ENCODE measurements around the gene WDR27. TPM values are rescaled to one million over a fixed set of nuclear protein-coding genes. Genes with fewer than 3 reads are reported as not detected.
A peak's percentile ranks its signal among the peaks of the same experiment; 100 is the strongest.

WDR27 gene
- total and polyA plus RNA-seq, 11 donors = 2.2 to 12.3 (median 5.7) TPM

DNA sequence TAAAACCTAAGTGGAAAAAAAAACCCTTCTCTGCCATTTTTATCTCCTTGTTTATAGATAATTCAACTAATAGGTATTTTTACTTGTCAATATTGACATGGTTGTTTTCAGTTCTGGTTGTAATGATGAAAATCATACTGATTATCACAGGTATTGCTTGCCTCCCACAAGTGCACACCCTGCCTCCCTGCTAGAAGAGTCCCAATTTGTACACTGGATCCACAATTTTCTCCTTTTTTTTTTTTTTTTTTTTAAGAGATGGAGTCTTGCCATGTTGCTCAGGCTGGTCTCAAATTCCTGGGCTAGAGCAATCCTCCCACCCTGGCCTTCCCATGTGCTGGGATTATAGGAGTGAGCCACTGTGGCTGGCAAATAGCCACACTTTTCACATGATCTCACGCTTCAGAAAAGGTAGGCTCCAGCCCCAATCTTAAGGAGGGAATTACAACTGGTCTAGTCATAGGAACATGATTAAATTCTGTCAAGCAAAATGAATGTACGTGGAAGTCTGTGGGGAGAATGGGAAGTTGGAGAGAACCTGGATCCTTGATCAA lies 37.2 kb upstream of the WDR27 start:
- no peak overlapping the region for H3K4me3 ChIP-seq
- ATAC-seq (no peak), DNase-seq (no peak)
- H3K36me3 ChIP-seq = no peaks in the 10 kb centered on the region
- no peaks in the 10 kb centered on the region for H3K9me3 ChIP-seq
- no peaks in the 10 kb centered on the region for H3K27me3 ChIP-seq
- TF ChIP-seq POLR2A (IDR thresholded peaks at IDR 0.05) = no peak
- TF ChIP-seq, protein P1, sequence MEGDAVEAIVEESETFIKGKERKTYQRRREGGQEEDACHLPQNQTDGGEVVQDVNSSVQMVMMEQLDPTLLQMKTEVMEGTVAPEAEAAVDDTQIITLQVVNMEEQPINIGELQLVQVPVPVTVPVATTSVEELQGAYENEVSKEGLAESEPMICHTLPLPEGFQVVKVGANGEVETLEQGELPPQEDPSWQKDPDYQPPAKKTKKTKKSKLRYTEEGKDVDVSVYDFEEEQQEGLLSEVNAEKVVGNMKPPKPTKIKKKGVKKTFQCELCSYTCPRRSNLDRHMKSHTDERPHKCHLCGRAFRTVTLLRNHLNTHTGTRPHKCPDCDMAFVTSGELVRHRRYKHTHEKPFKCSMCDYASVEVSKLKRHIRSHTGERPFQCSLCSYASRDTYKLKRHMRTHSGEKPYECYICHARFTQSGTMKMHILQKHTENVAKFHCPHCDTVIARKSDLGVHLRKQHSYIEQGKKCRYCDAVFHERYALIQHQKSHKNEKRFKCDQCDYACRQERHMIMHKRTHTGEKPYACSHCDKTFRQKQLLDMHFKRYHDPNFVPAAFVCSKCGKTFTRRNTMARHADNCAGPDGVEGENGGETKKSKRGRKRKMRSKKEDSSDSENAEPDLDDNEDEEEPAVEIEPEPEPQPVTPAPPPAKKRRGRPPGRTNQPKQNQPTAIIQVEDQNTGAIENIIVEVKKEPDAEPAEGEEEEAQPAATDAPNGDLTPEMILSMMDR (IDR thresholded peaks at IDR 0.05) = no peak
- WGBS, 4 donors = 81 to 92% (median 87%) methylated on average over 2 of the region's 2 CpGs
- no peak overlapping the region for H3K27ac ChIP-seq
- peaks cover 0 to 8% (median 0%) of the 10 kb centered on the region in 12 donors for H3K4me1 ChIP-seq
- intact Hi-C loops (cut with DNase I) = no loop called here

DNA sequence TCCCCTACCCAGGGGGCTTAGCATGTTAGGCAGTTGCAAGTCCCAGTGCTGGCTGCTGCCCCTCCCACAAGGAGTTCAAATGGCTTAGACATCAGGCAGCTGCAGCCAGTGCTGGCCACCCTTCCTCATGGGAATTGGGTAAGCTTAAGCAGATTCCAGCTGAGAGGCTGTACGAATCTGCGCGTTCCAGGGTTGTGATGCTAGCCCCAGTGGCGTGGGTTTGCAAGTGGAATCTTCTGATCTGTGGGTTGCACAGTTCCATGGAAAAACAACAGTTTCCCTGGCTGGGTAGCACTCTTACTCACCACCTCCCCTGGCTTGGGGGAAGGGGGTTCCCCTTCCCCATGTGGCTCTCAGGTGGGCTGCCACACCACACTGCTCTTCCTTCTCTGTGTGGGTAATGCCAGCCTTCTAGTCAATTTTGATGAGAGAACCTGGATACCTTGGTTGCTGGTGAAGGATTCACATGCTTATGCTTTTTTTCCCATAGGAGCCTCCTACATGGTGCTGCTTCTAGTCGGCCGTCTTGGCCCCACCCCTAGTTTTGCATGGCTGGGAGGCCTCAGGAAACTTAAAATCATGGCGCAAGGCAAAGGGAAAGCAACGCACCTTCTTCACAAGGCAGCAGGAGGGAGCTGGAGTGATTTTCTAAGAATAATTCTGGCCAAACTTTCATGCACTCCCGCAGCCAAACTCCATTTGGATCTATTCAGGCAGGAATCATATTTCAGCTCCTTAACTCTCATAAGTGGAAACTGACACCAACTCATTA lies 36.6 kb upstream of the WDR27 start:
- ATAC-seq (peak in 2 of 4 donors; percentile 29 to 46), DNase-seq (peak in 2 of 5 donors; percentile 28 to 50)
- Histone ChIP-seq H3K27ac (no peak overlapping the region), H3K4me1 (peaks cover 0 to 8% (median 0%) of the 10 kb centered on the region in 12 donors), H3K4me3 (no peak overlapping the region), H3K9me3 (no peaks in the 10 kb centered on the region), H3K36me3 (no peaks in the 10 kb centered on the region), H3K27me3 (no peaks in the 10 kb centered on the region)
- 38 to 63% (median 55%) methylated on average over 5 to 9 of the region's 9 CpGs for WGBS, 4 donors
- intact Hi-C loops (cut with DNase I) = no loop called here
- no peak for TF ChIP-seq POLR2A (IDR thresholded peaks at IDR 0.05)
- TF ChIP-seq, protein P1 (IDR thresholded peaks at IDR 0.05) = no peak

GRCh38 chr6:169729961-169730360 lies 28.1 kb upstream of the WDR27 start:
- Histone ChIP-seq H3K27me3 (no peaks in the 10 kb centered on the region), H3K4me1 (peaks cover 0 to 7% (median 3%) of the 10 kb centered on the region in 12 donors), H3K4me3 (no peak overlapping the region), H3K27ac (no peak overlapping the region), H3K9me3 (no peaks in the 10 kb centered on the region), H3K36me3 (no peaks in the 10 kb centered on the region)
- no peak for DNase-seq
- no peak for TF ChIP-seq POLR2A (IDR thresholded peaks at IDR 0.05)
- TF ChIP-seq, protein P1 (IDR thresholded peaks at IDR 0.05) = no peak
- ATAC-seq = no peak
- intact Hi-C loops (cut with DNase I) = loop anchor here in 1 of 10 donors (10.0 kb wide), 1 partner anchor 825 kb away; the partner anchor contains the start of genes PSMB1 and TBP

DNA sequence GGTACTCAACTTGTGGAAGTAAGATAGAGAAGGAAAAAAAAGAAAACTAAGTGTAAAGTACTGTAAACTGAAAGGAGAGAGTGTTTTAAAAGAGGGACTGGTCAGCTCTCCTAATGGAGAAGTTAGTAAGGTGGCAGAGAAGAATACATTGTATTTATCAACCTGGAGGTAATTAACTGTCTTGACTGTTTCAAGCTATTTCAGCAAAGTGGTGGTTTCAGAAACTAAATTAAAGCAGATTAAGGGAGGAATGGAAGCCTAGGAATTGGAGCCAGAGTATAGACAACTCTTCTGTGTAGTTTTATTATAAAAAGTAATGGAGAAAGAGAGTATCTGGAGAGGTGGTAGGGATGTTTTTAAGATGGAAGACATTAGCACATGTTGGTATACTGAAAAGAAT lies 25.1 kb upstream of the WDR27 start:
- no peak for ATAC-seq
- intact Hi-C loops (cut with DNase I) = loop anchor here in 2 of 10 donors (2.0 to 10.0 kb wide), 2 partner anchors 24 to 828 kb away; partner anchors contain the start of genes DYNLT2 (in 1 of the 2), ERMARD (in 1 of the 2), PSMB1 (in 1 of the 2) and TBP (in 1 of the 2)
- Histone ChIP-seq H3K27ac (no peak overlapping the region), H3K4me1 (peaks cover 0 to 22% (median 13%) of the 10 kb centered on the region in 12 donors), H3K9me3 (no peaks in the 10 kb centered on the region), H3K36me3 (no peaks in the 10 kb centered on the region), H3K4me3 (no peak overlapping the region), H3K27me3 (no peaks in the 10 kb centered on the region)
- DNase-seq = no peak
- TF ChIP-seq, protein P1 (IDR thresholded peaks at IDR 0.05) = no peak
- no peak for TF ChIP-seq POLR2A (IDR thresholded peaks at IDR 0.05)

All from heart left ventricle (tissue), 16 donors.